ENCODE measurements around the gene DAG1. TPM values are rescaled to one million over a fixed set of nuclear protein-coding genes. Genes with fewer than 3 reads are reported as not detected.

The DAG1 gene
- total RNA-seq, 1 donor from 2014 or later = 118 TPM

DNA sequence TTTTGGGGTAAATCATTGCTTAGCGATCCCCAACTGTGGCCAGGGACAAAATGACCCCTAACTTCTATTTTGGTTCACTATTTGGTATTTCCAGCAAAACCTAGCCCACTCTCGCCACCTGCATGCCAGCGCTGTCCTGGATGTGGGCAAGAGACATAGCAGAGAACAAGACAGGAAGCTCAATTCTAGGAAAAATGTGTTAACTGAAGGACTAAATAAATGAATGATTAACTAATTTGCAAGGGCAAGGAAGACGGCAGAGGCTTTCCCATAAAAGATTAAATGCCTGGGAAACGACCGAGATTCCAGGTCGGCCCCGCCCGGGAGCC, 41.4 kb upstream of the DAG1 start:
- Mint-ChIP-seq H3K27me3 (ENCODE audit: low read depth) (no peaks in the 10 kb centered on the region), H3K36me3 (peaks cover 7% of the 10 kb centered on the region), H3K9me3 (no peaks in the 10 kb centered on the region), H3K4me1 (peaks cover 5% of the 10 kb centered on the region), H3K27ac (peak overlapping the region; percentile 96), H3K4me3 (peak overlapping the region; percentile 85)
- TF ChIP-seq, protein P1, sequence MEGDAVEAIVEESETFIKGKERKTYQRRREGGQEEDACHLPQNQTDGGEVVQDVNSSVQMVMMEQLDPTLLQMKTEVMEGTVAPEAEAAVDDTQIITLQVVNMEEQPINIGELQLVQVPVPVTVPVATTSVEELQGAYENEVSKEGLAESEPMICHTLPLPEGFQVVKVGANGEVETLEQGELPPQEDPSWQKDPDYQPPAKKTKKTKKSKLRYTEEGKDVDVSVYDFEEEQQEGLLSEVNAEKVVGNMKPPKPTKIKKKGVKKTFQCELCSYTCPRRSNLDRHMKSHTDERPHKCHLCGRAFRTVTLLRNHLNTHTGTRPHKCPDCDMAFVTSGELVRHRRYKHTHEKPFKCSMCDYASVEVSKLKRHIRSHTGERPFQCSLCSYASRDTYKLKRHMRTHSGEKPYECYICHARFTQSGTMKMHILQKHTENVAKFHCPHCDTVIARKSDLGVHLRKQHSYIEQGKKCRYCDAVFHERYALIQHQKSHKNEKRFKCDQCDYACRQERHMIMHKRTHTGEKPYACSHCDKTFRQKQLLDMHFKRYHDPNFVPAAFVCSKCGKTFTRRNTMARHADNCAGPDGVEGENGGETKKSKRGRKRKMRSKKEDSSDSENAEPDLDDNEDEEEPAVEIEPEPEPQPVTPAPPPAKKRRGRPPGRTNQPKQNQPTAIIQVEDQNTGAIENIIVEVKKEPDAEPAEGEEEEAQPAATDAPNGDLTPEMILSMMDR (IDR thresholded peaks at IDR 0.05; ENCODE audit: unreplicated experiment) = no peak
- no peak for DNase-seq (ENCODE audit: low spot score in 2 of 2, unreplicated experiment in 2 of 2)

DNA sequence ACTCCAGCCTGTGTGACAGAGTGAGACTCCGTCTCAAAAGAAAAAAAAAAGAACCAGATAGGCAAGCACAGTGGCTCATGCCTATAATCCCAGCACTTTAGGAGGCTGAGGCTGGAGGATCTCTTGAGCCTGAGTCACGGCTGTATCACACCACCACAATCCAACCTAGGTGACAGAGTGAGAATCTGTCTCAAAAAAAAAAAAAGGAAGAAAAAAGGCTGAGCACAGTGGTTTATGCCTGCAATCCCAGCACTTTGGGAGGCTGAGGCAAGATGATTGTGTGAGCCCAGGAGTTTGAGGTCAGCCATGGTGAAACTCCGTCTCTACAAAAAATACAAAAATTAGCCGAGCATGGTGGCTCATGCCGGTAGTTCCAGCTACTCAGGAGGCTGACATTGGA, 35.3 kb upstream of the DAG1 start:
- H3K4me3 Mint-ChIP-seq = no peak overlapping the region
- no peaks in the 10 kb centered on the region for H3K9me3 Mint-ChIP-seq

DNA sequence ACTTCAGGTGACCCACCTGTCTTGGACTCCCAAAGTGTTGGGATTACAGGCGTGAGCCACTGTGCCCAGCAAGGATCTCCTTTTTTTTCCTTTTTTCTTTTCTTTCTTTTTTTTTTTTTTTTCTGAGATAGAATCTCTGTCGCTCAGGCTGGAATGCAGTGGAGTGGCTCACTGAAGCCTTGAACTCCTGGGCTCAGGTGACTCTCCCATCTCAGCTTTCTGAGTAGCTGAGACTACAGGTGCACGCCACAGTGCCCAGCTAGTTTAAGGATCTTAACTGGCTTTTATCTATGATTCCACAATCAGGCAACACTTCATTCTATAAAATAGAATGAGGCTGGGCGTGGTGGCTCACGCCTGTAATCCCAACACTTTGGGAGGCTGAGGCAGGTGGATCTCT, 24.7 kb upstream of the DAG1 start:
- no peak overlapping the region for H3K27ac Mint-ChIP-seq
- TF ChIP-seq, protein P1 (IDR thresholded peaks at IDR 0.05; ENCODE audit: unreplicated experiment) = no peak
- no peaks in the 10 kb centered on the region for H3K36me3 Mint-ChIP-seq
- no peaks in the 10 kb centered on the region for H3K9me3 Mint-ChIP-seq
- peaks cover 2% of the 10 kb centered on the region for H3K4me1 Mint-ChIP-seq
- no peak for DNase-seq (ENCODE audit: low spot score in 2 of 2, unreplicated experiment in 2 of 2)
- no peak overlapping the region for H3K4me3 Mint-ChIP-seq
- no peaks in the 10 kb centered on the region for H3K27me3 Mint-ChIP-seq (ENCODE audit: low read depth)

More for the DNA sequence above, 35.3 kb upstream of the DAG1 start:
- TF ChIP-seq, protein P1 (IDR thresholded peaks at IDR 0.05; ENCODE audit: unreplicated experiment) = no peak
- no peak for DNase-seq (ENCODE audit: low spot score in 2 of 2, unreplicated experiment in 2 of 2)
- Mint-ChIP-seq H3K36me3 (no peaks in the 10 kb centered on the region), H3K4me1 (peaks cover under 1% of the 10 kb centered on the region), H3K27ac (no peak overlapping the region), H3K27me3 (ENCODE audit: low read depth) (no peaks in the 10 kb centered on the region)

DNA sequence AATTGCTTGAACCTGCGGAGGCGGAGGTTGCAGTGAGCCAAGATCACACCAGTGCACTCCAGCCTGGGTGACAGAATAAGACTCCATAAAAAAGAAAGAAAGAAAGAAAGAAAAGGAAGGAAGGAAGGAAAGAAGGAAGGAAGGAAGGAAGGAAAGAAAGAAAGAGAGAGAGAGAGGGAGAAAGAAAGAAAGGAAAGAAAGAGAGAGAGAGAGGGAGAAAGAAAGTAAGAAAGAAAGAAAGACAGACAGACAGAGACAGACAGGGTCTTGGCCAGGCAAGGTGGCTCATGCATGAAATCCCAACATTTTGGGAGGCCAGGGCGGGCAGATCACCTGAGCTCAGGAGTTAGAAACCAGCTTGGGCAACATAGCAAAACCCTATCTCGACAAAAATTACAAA, 16.4 kb upstream of the DAG1 start:
- no peak overlapping the region for H3K27ac Mint-ChIP-seq
- no peak overlapping the region for H3K4me3 Mint-ChIP-seq

DNA sequence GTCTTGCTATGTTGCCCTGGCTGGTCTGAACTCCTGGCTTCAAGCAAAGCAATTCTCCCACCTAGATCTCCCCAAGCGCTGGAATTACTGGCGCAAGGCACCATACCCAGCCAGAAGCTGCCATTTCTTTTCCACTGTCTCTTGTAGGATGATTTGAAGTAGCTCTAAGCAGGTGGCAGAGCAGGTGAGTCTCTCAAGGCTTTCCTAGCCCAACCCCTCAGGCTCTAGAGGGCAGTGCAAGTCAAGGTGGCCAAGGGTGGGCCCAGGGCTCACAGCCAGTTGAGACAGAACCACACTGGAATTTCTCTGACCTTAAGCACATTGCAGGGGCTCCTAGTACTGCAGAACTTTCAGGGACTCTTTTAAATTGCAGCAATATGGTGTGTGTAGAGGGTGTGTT, 15.6 kb upstream of the DAG1 start:
- H3K27ac Mint-ChIP-seq = peak overlapping the region; percentile 21
- no peak overlapping the region for H3K4me3 Mint-ChIP-seq
- H3K9me3 Mint-ChIP-seq = no peaks in the 10 kb centered on the region
- peaks cover 12% of the 10 kb centered on the region for H3K4me1 Mint-ChIP-seq
- H3K36me3 Mint-ChIP-seq = no peaks in the 10 kb centered on the region
- no peaks in the 10 kb centered on the region for H3K27me3 Mint-ChIP-seq (ENCODE audit: low read depth)
- TF ChIP-seq, protein P1 (IDR thresholded peaks at IDR 0.05; ENCODE audit: unreplicated experiment) = no peak
- DNase-seq (ENCODE audit: low spot score in 2 of 2, unreplicated experiment in 2 of 2) = no peak

More for the DNA sequence above, 16.4 kb upstream of the DAG1 start:
- Mint-ChIP-seq H3K36me3 (no peaks in the 10 kb centered on the region), H3K9me3 (no peaks in the 10 kb centered on the region), H3K4me1 (peaks cover 7% of the 10 kb centered on the region), H3K27me3 (ENCODE audit: low read depth) (no peaks in the 10 kb centered on the region)
- TF ChIP-seq, protein P1 (IDR thresholded peaks at IDR 0.05; ENCODE audit: unreplicated experiment) = no peak
- no peak for DNase-seq (ENCODE audit: low spot score in 2 of 2, unreplicated experiment in 2 of 2)
